ENCODE measurements around the gene RELA. TPM values are rescaled to one million over a fixed set of nuclear protein-coding genes. Genes with fewer than 3 reads are reported as not detected.

RELA gene
- total RNA-seq, 1 donor from 2014 or later, result 68.9 TPM

DNA sequence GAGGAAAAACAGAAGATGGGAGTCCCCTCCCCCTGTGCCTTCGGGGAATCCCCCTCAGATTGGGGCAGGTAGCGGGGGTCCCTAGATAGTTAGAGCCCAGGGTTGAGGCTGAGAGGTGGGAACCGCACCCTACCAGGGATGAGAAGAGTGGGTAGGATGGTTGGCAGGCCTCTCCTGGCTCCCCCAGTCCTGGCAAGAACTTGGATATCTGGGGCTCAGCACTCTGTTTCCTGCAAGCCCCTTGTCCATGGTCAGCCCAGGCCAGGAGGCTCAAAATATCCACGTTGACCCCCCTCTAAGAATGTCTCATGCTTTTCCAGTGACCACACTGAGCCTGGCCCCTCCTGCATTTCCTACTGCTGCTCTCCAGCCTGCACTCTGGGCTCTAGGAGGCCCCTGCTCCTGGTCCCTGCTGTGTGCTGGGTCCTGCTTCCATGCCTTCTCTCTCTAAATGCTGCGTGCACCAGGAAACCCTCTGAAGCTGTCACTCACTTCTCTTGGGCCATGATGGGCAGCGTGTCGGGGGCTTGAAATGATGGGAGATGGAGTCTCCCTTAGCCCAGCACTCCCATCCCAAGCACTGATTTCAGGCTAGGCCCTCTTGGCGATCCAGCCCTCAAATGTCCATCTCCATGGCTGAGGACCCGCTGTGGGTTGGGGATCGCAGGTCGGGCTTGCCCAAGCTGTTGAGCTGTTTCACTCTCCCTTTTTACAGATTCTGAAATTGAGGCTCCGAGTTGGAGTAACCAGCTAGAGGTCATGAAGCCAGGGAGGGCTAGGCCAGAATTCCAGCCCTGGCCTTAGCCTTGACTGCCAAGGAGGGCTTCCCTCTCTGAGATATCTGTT is 50.7 kb downstream of the RELA start:
- peaks cover 45% of the 10 kb centered on the region for H3K4me1 ChIP-seq (ENCODE audit: insufficient read depth, low read length)
- DNase-seq (ENCODE audit: low read depth) (no peak), FAIRE-seq (no peak)
- H3K27ac Mint-ChIP-seq (ENCODE audit: unreplicated experiment), result peak overlapping the region; percentile 93
- peak overlapping the region; percentile 64 for H3K9ac ChIP-seq (ENCODE audit: low read length)
- H2AFZ ChIP-seq (ENCODE audit: low read depth, low read length), result no peak overlapping the region
- TF ChIP-seq, protein P1, sequence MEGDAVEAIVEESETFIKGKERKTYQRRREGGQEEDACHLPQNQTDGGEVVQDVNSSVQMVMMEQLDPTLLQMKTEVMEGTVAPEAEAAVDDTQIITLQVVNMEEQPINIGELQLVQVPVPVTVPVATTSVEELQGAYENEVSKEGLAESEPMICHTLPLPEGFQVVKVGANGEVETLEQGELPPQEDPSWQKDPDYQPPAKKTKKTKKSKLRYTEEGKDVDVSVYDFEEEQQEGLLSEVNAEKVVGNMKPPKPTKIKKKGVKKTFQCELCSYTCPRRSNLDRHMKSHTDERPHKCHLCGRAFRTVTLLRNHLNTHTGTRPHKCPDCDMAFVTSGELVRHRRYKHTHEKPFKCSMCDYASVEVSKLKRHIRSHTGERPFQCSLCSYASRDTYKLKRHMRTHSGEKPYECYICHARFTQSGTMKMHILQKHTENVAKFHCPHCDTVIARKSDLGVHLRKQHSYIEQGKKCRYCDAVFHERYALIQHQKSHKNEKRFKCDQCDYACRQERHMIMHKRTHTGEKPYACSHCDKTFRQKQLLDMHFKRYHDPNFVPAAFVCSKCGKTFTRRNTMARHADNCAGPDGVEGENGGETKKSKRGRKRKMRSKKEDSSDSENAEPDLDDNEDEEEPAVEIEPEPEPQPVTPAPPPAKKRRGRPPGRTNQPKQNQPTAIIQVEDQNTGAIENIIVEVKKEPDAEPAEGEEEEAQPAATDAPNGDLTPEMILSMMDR (IDR thresholded peaks at IDR 0.05; ENCODE audit: insufficient read depth, low read depth, low read length), result no peak
- no peak for TF ChIP-seq EZH2 (IDR thresholded peaks at IDR 0.05; ENCODE audit: insufficient read depth, low read length)
- H3K4me3 Mint-ChIP-seq (ENCODE audit: unreplicated experiment), result peak overlapping the region; percentile 89
- H3K4me3 ChIP-seq (ENCODE audit: insufficient read depth, low read depth, low read length), result peak overlapping the region; percentile 81
- no peaks in the 10 kb centered on the region for H3K9me3 Mint-ChIP-seq (ENCODE audit: unreplicated experiment)
- H3K9me3 ChIP-seq (ENCODE audit: insufficient read depth, low read depth, low read length), result no peaks in the 10 kb centered on the region
- H3K4me1 Mint-ChIP-seq (ENCODE audit: low read depth, unreplicated experiment), result peaks cover 33% of the 10 kb centered on the region
- peaks cover 2% of the 10 kb centered on the region for H3K36me3 ChIP-seq (ENCODE audit: insufficient read depth, low read length)
- H3K4me2 ChIP-seq (ENCODE audit: low read length), result peak overlapping the region; percentile 97
- H3K27me3 Mint-ChIP-seq (ENCODE audit: low read depth, unreplicated experiment), result no peaks in the 10 kb centered on the region
- no peaks in the 10 kb centered on the region for H3K27me3 ChIP-seq (ENCODE audit: insufficient read depth, low read length)
- peak overlapping the region; percentile 37 for H3K27ac ChIP-seq (ENCODE audit: low read depth, low read length)
- peaks cover 22% of the 10 kb centered on the region for H3K36me3 Mint-ChIP-seq (ENCODE audit: low read depth, unreplicated experiment)
- H3K79me2 ChIP-seq (ENCODE audit: insufficient read depth, low read length), result peaks cover 82% of the 10 kb centered on the region
- peaks cover 61% of the 10 kb centered on the region for H4K20me1 ChIP-seq (ENCODE audit: insufficient read depth, low read length)

DNA sequence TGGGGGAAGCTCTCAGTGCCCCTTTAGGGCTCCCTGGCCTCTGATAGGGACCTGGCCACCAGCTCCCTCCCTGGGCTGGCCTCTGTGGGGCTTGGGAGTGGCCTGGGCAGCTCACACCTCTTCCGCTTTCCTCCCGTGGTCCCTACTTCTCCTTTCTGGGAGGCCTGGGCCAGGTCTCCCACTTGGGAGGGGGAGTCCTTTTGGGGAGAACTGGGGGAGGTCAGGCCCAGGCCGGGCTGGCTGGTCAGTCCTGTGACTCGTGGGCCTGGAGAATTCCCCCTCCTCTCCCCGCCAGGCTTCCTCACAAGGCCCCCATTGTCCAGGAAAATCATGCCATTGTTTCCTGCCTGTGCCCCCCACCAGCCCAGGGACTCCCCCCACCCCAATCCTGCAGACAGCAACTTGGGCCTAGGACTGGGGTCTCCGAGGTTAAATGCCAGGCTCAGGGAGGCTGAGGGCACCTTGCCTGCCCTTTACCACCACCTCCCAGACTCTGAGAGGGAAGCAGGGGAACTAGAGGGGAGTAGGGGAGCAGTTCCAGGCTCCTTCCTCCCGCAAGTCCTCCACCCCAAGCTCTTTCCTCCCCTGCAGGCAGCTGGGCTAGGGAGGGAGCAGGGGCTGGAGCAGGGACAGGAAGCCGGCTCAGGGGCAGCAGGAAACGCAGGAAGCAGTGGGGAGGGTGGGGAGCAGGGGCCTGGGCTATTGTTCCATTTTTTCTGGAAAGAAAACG is 51.5 kb downstream of the RELA start:
- no peak for DNase-seq (ENCODE audit: low read depth)
- Histone ChIP-seq H3K9ac (ENCODE audit: low read length) (peak overlapping the region; percentile 64), H3K79me2 (ENCODE audit: insufficient read depth, low read length) (peaks cover 75% of the 10 kb centered on the region), H3K36me3 (ENCODE audit: insufficient read depth, low read length) (no peaks in the 10 kb centered on the region), H3K27me3 (ENCODE audit: insufficient read depth, low read length) (no peaks in the 10 kb centered on the region), H3K4me2 (ENCODE audit: low read length) (peak overlapping the region; percentile 97), H3K9me3 (ENCODE audit: insufficient read depth, low read depth, low read length) (no peaks in the 10 kb centered on the region), H3K4me1 (ENCODE audit: insufficient read depth, low read length) (peaks cover 41% of the 10 kb centered on the region), H3K4me3 (ENCODE audit: insufficient read depth, low read depth, low read length) (peak overlapping the region; percentile 81), H3K27ac (ENCODE audit: low read depth, low read length) (peak overlapping the region; percentile 37), H2AFZ (ENCODE audit: low read depth, low read length) (no peak overlapping the region), H4K20me1 (ENCODE audit: insufficient read depth, low read length) (peaks cover 60% of the 10 kb centered on the region)
- Mint-ChIP-seq H3K36me3 (ENCODE audit: low read depth, unreplicated experiment) (peaks cover 22% of the 10 kb centered on the region), H3K9me3 (ENCODE audit: unreplicated experiment) (no peaks in the 10 kb centered on the region), H3K27ac (ENCODE audit: unreplicated experiment) (no peak overlapping the region), H3K4me3 (ENCODE audit: unreplicated experiment) (peak overlapping the region; percentile 89), H3K4me1 (ENCODE audit: low read depth, unreplicated experiment) (peaks cover 27% of the 10 kb centered on the region), H3K27me3 (ENCODE audit: low read depth, unreplicated experiment) (no peaks in the 10 kb centered on the region)
- FAIRE-seq, result no peak
- TF ChIP-seq EZH2 (IDR thresholded peaks at IDR 0.05; ENCODE audit: insufficient read depth, low read length), result no peak
- TF ChIP-seq, protein P1 (IDR thresholded peaks at IDR 0.05; ENCODE audit: insufficient read depth, low read depth, low read length), result no peak
